CD14-positive monocyte (primary cell): ENCODE data around the gene LSP1. TPM values are rescaled to one million over a fixed set of nuclear protein-coding genes. Genes with fewer than 3 reads are reported as not detected.

Experiments used
- DNase-seq, 3 donors: peaks; one replicate each; pipeline ENCODE4 v3.0.0-alpha.2; 2011 to 2022
- H2AFZ ChIP-seq: 2 replicates; pipeline ENCODE4 v1.6.0; 2012; ENCODE audit warnings: mild to moderate bottlenecking, low read depth, low read length, inconsistent platforms; ENCODE audit not compliant: insufficient read depth, poor library complexity, severe bottlenecking
- H3K27ac ChIP-seq, 2 donors: 1 replicate in 1 of 2; 2 replicates in 1 of 2; pipeline ENCODE4 v1.5.1; 2012 to 2013; ENCODE audit warnings: low read length in 2 of 2, control low read depth in 1 of 2, inconsistent platforms in 1 of 2, low read depth in 1 of 2, mild to moderate bottlenecking in 1 of 2
- H3K27me3 ChIP-seq, 2 donors: one replicate each; pipeline versions ENCODE4 v1.6.0 to v1.6.1; 2011 to 2013; ENCODE audit warnings: low read length in 2 of 2; ENCODE audit not compliant: control insufficient read depth in 2 of 2, insufficient read depth in 2 of 2
- H3K36me3 ChIP-seq, 2 donors: replicated peaks in 1 of 2; 1 replicate in 1 of 2; 2 replicates in 1 of 2; pipeline versions ENCODE4 v1.5.1 to v1.6.1; 2012 to 2013; ENCODE audit warnings: low read length in 2 of 2, control low read depth in 1 of 2, inconsistent platforms in 1 of 2, mild to moderate bottlenecking in 1 of 2; ENCODE audit not compliant: insufficient read depth in 2 of 2, control insufficient read depth in 1 of 2
- H3K4me1 ChIP-seq, 2 donors: 1 replicate in 1 of 2; 2 replicates in 1 of 2; pipeline versions ENCODE4 v1.5.1 to v1.6.1; 2012 to 2013; ENCODE audit warnings: low read length in 2 of 2, control low read depth in 1 of 2, inconsistent platforms in 1 of 2, mild to moderate bottlenecking in 1 of 2, moderate library complexity in 1 of 2; ENCODE audit not compliant: insufficient read depth in 2 of 2, control insufficient read depth in 1 of 2
- H3K4me2 ChIP-seq: replicated peaks from 2 replicates; pipeline ENCODE3; 2012; ENCODE audit warnings: low read length, moderate library complexity, mild to moderate bottlenecking; ENCODE audit not compliant: poor library complexity, severe bottlenecking; ENCODE audit errors: extremely low read depth
- H3K4me3 ChIP-seq, 3 experiments: fragments of 200-600 bp in 1 of 3; sonication (generic) in 1 of 3; replicated peaks in 1 of 3; 1 replicate in 2 of 3; 2 replicates in 1 of 3; pipeline ENCODE4 v1.5.1; 2011 to 2013; ENCODE audit warnings: low read length in 3 of 3, mild to moderate bottlenecking in 3 of 3, control low read depth in 2 of 3, low read depth in 2 of 3, inconsistent platforms in 1 of 3, moderate library complexity in 1 of 3
- H3K79me2 ChIP-seq: 2 replicates; pipeline ENCODE4 v1.6.0; 2012; ENCODE audit warnings: mild to moderate bottlenecking, control low read depth, inconsistent platforms, low read length, moderate library complexity; ENCODE audit not compliant: insufficient read depth
- H3K9ac ChIP-seq: 2 replicates; pipeline ENCODE4 v1.6.0; 2017; ENCODE audit warnings: low read length, mild to moderate bottlenecking; ENCODE audit not compliant: insufficient read depth, poor library complexity, severe bottlenecking
- H3K9me3 ChIP-seq, 2 donors: replicated peaks in 1 of 2; 1 replicate in 1 of 2; 2 replicates in 1 of 2; pipeline versions ENCODE4 v1.5.1 to v1.6.1; 2012 to 2013; ENCODE audit warnings: low read length in 2 of 2, control low read depth in 1 of 2; ENCODE audit not compliant: control insufficient read depth in 1 of 2, insufficient read depth in 1 of 2
- H4K20me1 ChIP-seq: 2 replicates; pipeline ENCODE4 v1.6.0; 2012; ENCODE audit warnings: mild to moderate bottlenecking, low read length, control low read depth, moderate library complexity; ENCODE audit not compliant: insufficient read depth
- H3K27ac Mint-ChIP-seq, 7 donors: one replicate each; pipeline ENCODE4 v1.8.0; 2020; ENCODE audit warnings: mild to moderate bottlenecking in 7 of 7, mixed read lengths in 7 of 7, moderate library complexity in 6 of 7, inconsistent platforms in 2 of 7
- H3K27me3 Mint-ChIP-seq, 3 donors: one replicate each; pipeline ENCODE4 v1.8.0; 2021 to 2022; ENCODE audit warnings: low read depth in 3 of 3, mild to moderate bottlenecking in 3 of 3, mixed read lengths in 3 of 3, moderate library complexity in 3 of 3, inconsistent platforms in 1 of 3
- H3K36me3 Mint-ChIP-seq, 2 donors: one replicate each; pipeline ENCODE4 v1.8.0; 2020; ENCODE audit warnings: mixed read lengths in 2 of 2, inconsistent platforms in 1 of 2, mild to moderate bottlenecking in 1 of 2
- H3K4me1 Mint-ChIP-seq: one replicate; pipeline ENCODE4 v1.8.0; 2020; ENCODE audit warnings: mild to moderate bottlenecking, mixed read lengths
- H3K4me3 Mint-ChIP-seq, 2 donors: one replicate each; pipeline ENCODE4 v1.8.0; 2020; ENCODE audit warnings: mild to moderate bottlenecking in 2 of 2, mixed read lengths in 2 of 2, moderate library complexity in 1 of 2
- H3K9me3 Mint-ChIP-seq, 7 donors: one replicate each; pipeline ENCODE4 v1.8.0; 2020 to 2022; ENCODE audit warnings: mixed read lengths in 7 of 7, mild to moderate bottlenecking in 6 of 7, moderate library complexity in 6 of 7, inconsistent platforms in 2 of 7
- WGBS: methylation state at CpG from one replicate; pipeline ENCODE4 v1.1.5; 2013; ENCODE audit warnings: missing lambda C conversion rate; ENCODE audit not compliant: insufficient coverage; 5-methylcytosine and 5-hydroxymethylcytosine counted together
- intact Hi-C, 2 donors: fragments of 100-400 bp; cut with micrococcal nuclease; formaldehyde crosslinking; loops; one replicate each; pipeline versions ENCODE4 v1.15.0 to v1.15.1; 2023
- polyA plus RNA-seq, 3 donors: library from polyadenylated mRNA; depleted of rRNA in 1 of 3; unstranded in 2 of 3; stranded (reverse) in 1 of 3; fragments of 300-500 nt in 2 of 3; fragments of >200 nt in 1 of 3; fragmentation: Illumina TruSeq in 2 of 3; gene quantifications; 1 replicate in 2 of 3; 2 replicates in 1 of 3; pipeline ENCODE4 v1.2.3, GENCODE V29; 2012 to 2021
- TF ChIP-seq, protein P1 (sequence below): fragments of 200-600 bp; IDR thresholded peaks from one replicate; pipeline ENCODE4 v1.8.0; 2022; ENCODE audit warnings: antibody characterized with exemption, mild to moderate bottlenecking

LSP1 gene
- polyA plus RNA-seq, 3 donors, result 387 to 646 (median 542) TPM

- H3K9me3 ChIP-seq, result peaks cover 6 to 8% of the 10 kb centered on the region in 2 donors
- peaks cover 0 to 2% of the 10 kb centered on the region in 2 donors for H3K36me3 Mint-ChIP-seq
- no peak overlapping the region for H3K4me3 ChIP-seq
- no peaks in the 10 kb centered on the region for H4K20me1 ChIP-seq
- H3K27ac Mint-ChIP-seq, result peak overlapping the region in 1 of 7 donors; percentile 54
- peaks cover 0 to 3% of the 10 kb centered on the region in 2 donors for H3K4me1 ChIP-seq
- no peaks in the 10 kb centered on the region for H3K36me3 ChIP-seq
- TF ChIP-seq, protein P1, sequence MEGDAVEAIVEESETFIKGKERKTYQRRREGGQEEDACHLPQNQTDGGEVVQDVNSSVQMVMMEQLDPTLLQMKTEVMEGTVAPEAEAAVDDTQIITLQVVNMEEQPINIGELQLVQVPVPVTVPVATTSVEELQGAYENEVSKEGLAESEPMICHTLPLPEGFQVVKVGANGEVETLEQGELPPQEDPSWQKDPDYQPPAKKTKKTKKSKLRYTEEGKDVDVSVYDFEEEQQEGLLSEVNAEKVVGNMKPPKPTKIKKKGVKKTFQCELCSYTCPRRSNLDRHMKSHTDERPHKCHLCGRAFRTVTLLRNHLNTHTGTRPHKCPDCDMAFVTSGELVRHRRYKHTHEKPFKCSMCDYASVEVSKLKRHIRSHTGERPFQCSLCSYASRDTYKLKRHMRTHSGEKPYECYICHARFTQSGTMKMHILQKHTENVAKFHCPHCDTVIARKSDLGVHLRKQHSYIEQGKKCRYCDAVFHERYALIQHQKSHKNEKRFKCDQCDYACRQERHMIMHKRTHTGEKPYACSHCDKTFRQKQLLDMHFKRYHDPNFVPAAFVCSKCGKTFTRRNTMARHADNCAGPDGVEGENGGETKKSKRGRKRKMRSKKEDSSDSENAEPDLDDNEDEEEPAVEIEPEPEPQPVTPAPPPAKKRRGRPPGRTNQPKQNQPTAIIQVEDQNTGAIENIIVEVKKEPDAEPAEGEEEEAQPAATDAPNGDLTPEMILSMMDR, result no peak
- no peak overlapping the region for H2AFZ ChIP-seq
- H3K4me2 ChIP-seq, result no peak overlapping the region
- H3K79me2 ChIP-seq, result no peaks in the 10 kb centered on the region
- peak overlapping the region in 1 of 2 donors; percentile 39 for H3K4me3 Mint-ChIP-seq
- no peaks in the 10 kb centered on the region for H3K4me1 Mint-ChIP-seq
- peak in 1 of 3 donors; percentile 2 for DNase-seq
- intact Hi-C loops, result loop anchor here in 1 of 2 donors (5.0 kb wide), 1 partner anchor 32 kb away; no protein-coding TSS in a partner anchor
- 92% methylated on average over 22 of the region's 23 CpGs for WGBS
- H3K27me3 ChIP-seq, result peaks cover 0 to 59% of the 10 kb centered on the region in 2 donors
- peaks cover 55 to 80% (median 61%) of the 10 kb centered on the region in 3 donors for H3K27me3 Mint-ChIP-seq
- no peak overlapping the region for H3K9ac ChIP-seq
- no peak overlapping the region for H3K27ac ChIP-seq
- H3K9me3 Mint-ChIP-seq, result peaks cover 8 to 19% (median 11%) of the 10 kb centered on the region in 7 donors
Measured at GRCh38 chr11:1824221-1825038, 28.5 kb upstream of the LSP1 start.

DNA sequence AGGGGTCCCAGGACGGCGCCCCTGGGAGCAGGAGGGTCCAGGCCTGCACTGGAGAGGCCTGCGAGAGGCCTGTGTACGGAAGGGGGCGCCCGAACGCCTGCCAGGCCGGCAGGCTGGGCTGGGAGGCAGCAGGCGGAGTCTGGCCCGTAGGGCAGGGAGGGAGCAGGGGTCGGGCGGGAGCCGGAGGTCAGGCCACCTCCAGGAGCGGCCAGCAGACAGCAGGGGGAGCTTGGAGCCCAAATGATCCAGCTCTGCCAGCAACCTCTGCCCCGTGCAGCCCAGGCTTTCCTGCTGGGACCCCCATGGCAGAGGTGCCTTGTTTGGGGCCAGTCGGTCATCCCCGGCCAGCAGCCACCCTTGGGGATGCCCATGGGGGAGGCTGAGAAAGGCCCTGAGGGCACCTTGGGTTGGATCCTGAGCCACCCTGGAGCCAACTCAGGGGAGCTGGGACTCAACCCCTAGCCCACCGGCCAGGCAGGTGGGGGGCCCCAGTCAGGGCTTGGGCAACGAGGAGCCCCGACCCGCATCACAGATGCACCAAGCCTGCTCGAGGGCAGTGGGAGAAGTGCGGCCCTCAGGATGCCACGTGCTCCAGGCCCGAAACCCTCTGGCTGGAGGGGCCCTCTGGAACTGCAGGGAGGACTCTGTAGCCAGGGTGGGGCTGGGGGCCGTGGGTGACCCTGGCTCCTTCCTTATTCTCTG lies 27.7 kb upstream of the LSP1 start:
- H3K4me3 ChIP-seq, result no peak overlapping the region
- H3K79me2 ChIP-seq, result no peaks in the 10 kb centered on the region
- peaks cover 0 to 3% of the 10 kb centered on the region in 2 donors for H3K4me1 ChIP-seq
- H3K27me3 Mint-ChIP-seq, result peaks cover 54 to 82% (median 57%) of the 10 kb centered on the region in 3 donors
- H3K27ac ChIP-seq, result no peak overlapping the region
- intact Hi-C loops, result loop anchor here in 1 of 2 donors (5.0 kb wide), 1 partner anchor 33 kb away; no protein-coding TSS in a partner anchor
- H3K9ac ChIP-seq, result no peak overlapping the region
- WGBS, result 50% methylated on average over 26 of the region's 26 CpGs
- no peaks in the 10 kb centered on the region for H3K36me3 Mint-ChIP-seq
- H4K20me1 ChIP-seq, result no peaks in the 10 kb centered on the region
- H2AFZ ChIP-seq, result no peak overlapping the region
- peaks cover 2 to 12% (median 7%) of the 10 kb centered on the region in 7 donors for H3K9me3 Mint-ChIP-seq
- peak; percentile 52 to 55 (median 53) for DNase-seq
- no peaks in the 10 kb centered on the region for H3K4me1 Mint-ChIP-seq
- peaks cover 0 to 59% of the 10 kb centered on the region in 2 donors for H3K27me3 ChIP-seq
- no peak overlapping the region for H3K27ac Mint-ChIP-seq
- H3K9me3 ChIP-seq, result peaks cover 0 to under 1% of the 10 kb centered on the region in 2 donors
- H3K36me3 ChIP-seq, result no peaks in the 10 kb centered on the region
- TF ChIP-seq, protein P1, result peak; percentile 79
- no peak overlapping the region for H3K4me3 Mint-ChIP-seq
- no peak overlapping the region for H3K4me2 ChIP-seq
